K562 (cell line): ENCODE results near the gene ABHD16A. TPM values are rescaled to one million over a fixed set of nuclear protein-coding genes. Genes with fewer than 3 reads are reported as not detected.
A peak's percentile ranks its signal among the peaks of the same experiment; 100 is the strongest.

Source experiments
- CEBPB ChIP-seq: fragments of 450-650 bp; IDR thresholded peaks from 2 replicates; pipeline ENCODE4 v1.6.1; 2016; ENCODE audit warnings: missing genetic modification characterization, missing compliant biosample characterization
- CREB3L1 ChIP-seq: fragments of 450-650 bp; IDR thresholded peaks from 2 replicates; pipeline ENCODE4 v1.6.1; 2014; ENCODE audit warnings: low read depth, mild to moderate bottlenecking, moderate library complexity, borderline replicate concordance
- KDM1A ChIP-seq, 2 experiments: fragments of 450-650 bp; IDR thresholded peaks; 2 replicates each; pipeline ENCODE4 v1.6.1; 2016; ENCODE audit warnings: mild to moderate bottlenecking in 2 of 2
- PBX2 ChIP-seq, 2 experiments: IDR thresholded peaks in 1 of 2; conservative IDR thresholded peaks in 1 of 2; 2 replicates each; pipeline ENCODE4 v1.6.1; 2016; ENCODE audit warnings: low read depth in 2 of 2, mild to moderate bottlenecking in 1 of 2, missing compliant biosample characterization in 1 of 2, missing genetic modification characterization in 1 of 2, moderate library complexity in 1 of 2
- SMAD4 ChIP-seq: fragments of 250-450 bp; sonication (Bioruptor Pico); conservative IDR thresholded peaks from 2 replicates; pipeline ENCODE4 v1.8.0; 2021; ENCODE audit warnings: inconsistent platforms, mild to moderate bottlenecking, moderate library complexity
- ZC3H4 ChIP-seq: sonication (generic); formaldehyde crosslinking; IDR thresholded peaks from 2 replicates; pipeline ENCODE4 v1.9.0; 2021; ENCODE audit warnings: missing genetic modification reagents, borderline replicate concordance
- ZNF696 ChIP-seq: fragments of 250-450 bp; sonication (Bioruptor Pico); conservative IDR thresholded peaks from 2 replicates; pipeline ENCODE4 v1.4.0; 2020; ENCODE audit warnings: mild to moderate bottlenecking, moderate library complexity
- polyA plus RNA-seq, 8 experiments: library from polyadenylated mRNA; depleted of rRNA in 4 of 8; stranded (reverse) in 5 of 8; unstranded in 3 of 8; fragments of >200 nt; fragmentation: Nextera tagmentation in 2 of 8; fragmentation: Illumina TruSeq in 1 of 8; extraction: Ambion mirVana in 2 of 8; extraction: Trizol in 1 of 8; gene quantifications; 2 replicates each; pipeline versions ENCODE4 v1.2.1 to v1.2.3, GENCODE V29; 2011 to 2014; ENCODE audit warnings: inconsistent platforms in 1 of 8, missing spikeins in 1 of 8
- total RNA-seq, 7 experiments: library from RNA; depleted of rRNA in 6 of 7; stranded (reverse); fragments of >200 nt in 6 of 7; fragmentation: Illumina TruSeq in 2 of 7; extraction: Trizol in 2 of 7; gene quantifications; 2 replicates each; pipeline versions ENCODE4 v1.2.1 to v1.2.3, GENCODE V29; 2011 to 2021; ENCODE audit warnings: low replicate concordance in 1 of 7
- TF ChIP-seq, protein P1 (sequence below): fragments of 250-450 bp; sonication (Bioruptor Pico); IDR thresholded peaks from 2 replicates; pipeline ENCODE4 v1.4.0; 2020; ENCODE audit warnings: mild to moderate bottlenecking, moderate library complexity
- TF ChIP-seq, protein P2 (sequence below): fragments of 250-450 bp; sonication (Bioruptor Pico); IDR thresholded peaks from 2 replicates; pipeline ENCODE4 v1.8.0; 2021; ENCODE audit warnings: mild to moderate bottlenecking, moderate library complexity
- TF ChIP-seq, protein P3 (sequence below): sonication (generic); formaldehyde crosslinking; IDR thresholded peaks from 2 replicates; pipeline ENCODE4 v1.8.1; 2022; ENCODE audit warnings: missing genetic modification reagents
- TF ChIP-seq, protein P4 (sequence below): sonication (generic); formaldehyde crosslinking; IDR thresholded peaks from 2 replicates; pipeline ENCODE4 v1.8.0; 2023; ENCODE audit warnings: mild to moderate bottlenecking, missing genetic modification reagents

Gene ABHD16A
- total and polyA plus RNA-seq, 9 of the 15 experiments (the other 6 are each of a cell fraction or from before 2014, with no cell fraction given), result 25.8 to 120 (median 81.6) TPM

- TF ChIP-seq, protein P1, sequence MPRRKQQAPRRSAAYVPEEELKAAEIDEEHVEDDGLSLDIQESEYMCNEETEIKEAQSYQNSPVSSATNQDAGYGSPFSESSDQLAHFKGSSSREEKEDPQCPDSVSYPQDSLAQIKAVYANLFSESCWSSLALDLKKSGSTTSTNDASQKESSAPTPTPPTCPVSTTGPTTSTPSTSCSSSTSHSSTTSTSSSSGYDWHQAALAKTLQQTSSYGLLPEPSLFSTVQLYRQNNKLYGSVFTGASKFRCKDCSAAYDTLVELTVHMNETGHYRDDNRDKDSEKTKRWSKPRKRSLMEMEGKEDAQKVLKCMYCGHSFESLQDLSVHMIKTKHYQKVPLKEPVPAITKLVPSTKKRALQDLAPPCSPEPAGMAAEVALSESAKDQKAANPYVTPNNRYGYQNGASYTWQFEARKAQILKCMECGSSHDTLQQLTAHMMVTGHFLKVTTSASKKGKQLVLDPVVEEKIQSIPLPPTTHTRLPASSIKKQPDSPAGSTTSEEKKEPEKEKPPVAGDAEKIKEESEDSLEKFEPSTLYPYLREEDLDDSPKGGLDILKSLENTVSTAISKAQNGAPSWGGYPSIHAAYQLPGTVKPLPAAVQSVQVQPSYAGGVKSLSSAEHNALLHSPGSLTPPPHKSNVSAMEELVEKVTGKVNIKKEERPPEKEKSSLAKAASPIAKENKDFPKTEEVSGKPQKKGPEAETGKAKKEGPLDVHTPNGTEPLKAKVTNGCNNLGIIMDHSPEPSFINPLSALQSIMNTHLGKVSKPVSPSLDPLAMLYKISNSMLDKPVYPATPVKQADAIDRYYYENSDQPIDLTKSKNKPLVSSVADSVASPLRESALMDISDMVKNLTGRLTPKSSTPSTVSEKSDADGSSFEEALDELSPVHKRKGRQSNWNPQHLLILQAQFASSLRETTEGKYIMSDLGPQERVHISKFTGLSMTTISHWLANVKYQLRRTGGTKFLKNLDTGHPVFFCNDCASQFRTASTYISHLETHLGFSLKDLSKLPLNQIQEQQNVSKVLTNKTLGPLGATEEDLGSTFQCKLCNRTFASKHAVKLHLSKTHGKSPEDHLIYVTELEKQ (CRISPR knock-in tag), result no peak
- TF ChIP-seq, protein P2, sequence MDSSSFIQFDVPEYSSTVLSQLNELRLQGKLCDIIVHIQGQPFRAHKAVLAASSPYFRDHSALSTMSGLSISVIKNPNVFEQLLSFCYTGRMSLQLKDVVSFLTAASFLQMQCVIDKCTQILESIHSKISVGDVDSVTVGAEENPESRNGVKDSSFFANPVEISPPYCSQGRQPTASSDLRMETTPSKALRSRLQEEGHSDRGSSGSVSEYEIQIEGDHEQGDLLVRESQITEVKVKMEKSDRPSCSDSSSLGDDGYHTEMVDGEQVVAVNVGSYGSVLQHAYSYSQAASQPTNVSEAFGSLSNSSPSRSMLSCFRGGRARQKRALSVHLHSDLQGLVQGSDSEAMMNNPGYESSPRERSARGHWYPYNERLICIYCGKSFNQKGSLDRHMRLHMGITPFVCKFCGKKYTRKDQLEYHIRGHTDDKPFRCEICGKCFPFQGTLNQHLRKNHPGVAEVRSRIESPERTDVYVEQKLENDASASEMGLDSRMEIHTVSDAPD, result no peak
- TF ChIP-seq SMAD4 (CRISPR knock-in tag), result peak; percentile 28; the same call in 1 of the 2 replicates
- TF ChIP-seq, protein P3, sequence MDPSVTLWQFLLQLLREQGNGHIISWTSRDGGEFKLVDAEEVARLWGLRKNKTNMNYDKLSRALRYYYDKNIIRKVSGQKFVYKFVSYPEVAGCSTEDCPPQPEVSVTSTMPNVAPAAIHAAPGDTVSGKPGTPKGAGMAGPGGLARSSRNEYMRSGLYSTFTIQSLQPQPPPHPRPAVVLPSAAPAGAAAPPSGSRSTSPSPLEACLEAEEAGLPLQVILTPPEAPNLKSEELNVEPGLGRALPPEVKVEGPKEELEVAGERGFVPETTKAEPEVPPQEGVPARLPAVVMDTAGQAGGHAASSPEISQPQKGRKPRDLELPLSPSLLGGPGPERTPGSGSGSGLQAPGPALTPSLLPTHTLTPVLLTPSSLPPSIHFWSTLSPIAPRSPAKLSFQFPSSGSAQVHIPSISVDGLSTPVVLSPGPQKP, result no peak
- TF ChIP-seq ZC3H4, result no peak
- no peak for TF ChIP-seq ZNF696
- TF ChIP-seq, protein P4, sequence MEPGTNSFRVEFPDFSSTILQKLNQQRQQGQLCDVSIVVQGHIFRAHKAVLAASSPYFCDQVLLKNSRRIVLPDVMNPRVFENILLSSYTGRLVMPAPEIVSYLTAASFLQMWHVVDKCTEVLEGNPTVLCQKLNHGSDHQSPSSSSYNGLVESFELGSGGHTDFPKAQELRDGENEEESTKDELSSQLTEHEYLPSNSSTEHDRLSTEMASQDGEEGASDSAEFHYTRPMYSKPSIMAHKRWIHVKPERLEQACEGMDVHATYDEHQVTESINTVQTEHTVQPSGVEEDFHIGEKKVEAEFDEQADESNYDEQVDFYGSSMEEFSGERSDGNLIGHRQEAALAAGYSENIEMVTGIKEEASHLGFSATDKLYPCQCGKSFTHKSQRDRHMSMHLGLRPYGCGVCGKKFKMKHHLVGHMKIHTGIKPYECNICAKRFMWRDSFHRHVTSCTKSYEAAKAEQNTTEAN (CRISPR knock-in tag), result peak; percentile 94; the same call in 1 of the 2 replicates
- TF ChIP-seq KDM1A (IDR thresholded peaks at IDR 0.05), result no peak
- TF ChIP-seq PBX2 (CRISPR knock-in tag; IDR thresholded peaks at IDR 0.05; ENCODE audit: low read depth), result no peak
- no peak for TF ChIP-seq PBX2 (tag; conservative IDR thresholded peaks at IDR 0.05; ENCODE audit: low read depth)
- no peak for TF ChIP-seq CEBPB (tag)
- no peak for TF ChIP-seq CREB3L1
Observed at GRCh38 chr6:31736021-31736767, 33.1 kb upstream of the ABHD16A start, which contains the start of gene CLIC1 (continued).
